ENCODE data around the gene SERPINA1.
"Not testable (repeated sequence)": the region's sequence is repeated elsewhere in the genome, so short reads cannot be mapped to it uniquely, and the experiment has no call there.

The SERPINA1 gene

DNA sequence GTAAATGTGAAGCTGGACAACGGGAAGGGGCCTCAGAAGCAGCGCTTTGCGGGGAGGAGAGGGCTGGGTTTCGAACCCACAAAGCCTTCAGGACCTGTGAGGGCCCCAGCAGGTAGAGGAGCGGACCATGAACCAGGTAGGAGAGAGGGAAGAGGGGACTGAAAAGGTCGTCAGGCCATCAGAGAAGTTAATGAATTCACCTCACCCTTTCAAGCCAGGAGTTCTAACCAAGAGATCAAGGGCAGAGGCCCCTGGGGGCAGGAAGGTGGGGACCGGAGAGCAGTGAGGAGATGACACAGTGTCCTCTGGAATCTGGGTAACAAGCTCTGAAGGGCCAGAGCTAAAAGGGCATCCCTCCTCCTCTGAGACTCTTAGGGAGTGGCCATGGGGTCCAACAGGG, 19.4 kb downstream of the SERPINA1 start:
- DNase-seq, result no peak

DNA sequence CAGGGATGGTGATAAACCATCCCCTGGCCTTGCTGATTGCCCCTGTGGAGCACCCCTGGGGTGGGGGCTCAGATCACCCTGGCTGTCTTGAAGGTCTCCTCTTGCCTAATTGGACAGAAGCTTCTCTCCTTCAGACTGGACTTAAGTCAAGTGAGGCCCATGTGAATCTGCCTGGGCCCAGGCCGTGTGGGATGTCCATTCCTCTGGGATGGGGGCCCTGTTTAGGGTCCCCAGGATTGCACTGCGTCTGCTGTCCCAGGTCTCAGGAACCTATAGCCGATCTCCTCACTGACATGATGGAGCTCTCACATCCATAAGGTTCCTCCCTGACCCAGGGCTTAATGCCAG, 20.2 kb downstream of the SERPINA1 start:
- DNase-seq, result no peak

GRCh38 chr14:94367347-94368242, 20.8 kb downstream of the SERPINA1 start:
- no peak for DNase-seq

DNA sequence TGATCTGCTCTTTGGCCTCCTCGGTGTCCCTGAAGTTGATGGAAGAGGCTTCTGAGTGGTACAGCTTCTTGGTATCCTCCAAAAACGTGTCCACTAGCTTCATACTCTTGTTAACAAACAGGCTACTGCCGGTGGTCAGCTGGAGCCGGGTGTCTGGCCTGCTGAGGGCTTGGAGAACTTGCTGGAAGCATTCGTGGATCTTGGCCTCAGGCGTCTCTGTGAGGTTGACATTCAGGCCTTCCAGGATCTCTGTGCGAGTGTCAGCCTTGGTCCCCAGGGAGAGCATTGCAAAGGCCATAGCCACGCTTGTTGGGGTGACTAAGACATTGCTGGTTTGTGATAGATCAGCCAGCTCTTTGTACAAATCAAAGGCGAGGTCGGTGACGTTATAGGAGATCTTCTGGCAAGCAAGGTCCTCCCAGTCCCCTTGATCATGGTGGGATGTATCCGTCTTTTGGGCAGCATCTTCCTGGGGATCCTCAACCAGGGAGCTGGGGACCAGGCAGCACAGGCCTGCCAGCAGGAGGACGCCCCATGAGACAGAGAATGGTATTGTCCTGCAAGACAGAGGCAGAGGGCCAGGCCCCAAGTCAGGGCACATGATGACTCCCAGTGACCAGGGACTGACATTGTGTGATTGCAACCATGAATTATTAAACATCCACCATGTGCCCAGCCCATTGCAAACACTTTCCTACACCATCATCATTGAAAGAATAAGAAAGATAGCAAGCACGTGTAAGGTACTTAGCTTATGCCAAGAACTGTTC, 22.1 kb downstream of the SERPINA1 start, which contains the start of gene SERPINA2:
Gene SERPINA2 (minus strand): TSS at position 553 of the 770 bp plus-strand sequence.
- no peak for DNase-seq

DNA sequence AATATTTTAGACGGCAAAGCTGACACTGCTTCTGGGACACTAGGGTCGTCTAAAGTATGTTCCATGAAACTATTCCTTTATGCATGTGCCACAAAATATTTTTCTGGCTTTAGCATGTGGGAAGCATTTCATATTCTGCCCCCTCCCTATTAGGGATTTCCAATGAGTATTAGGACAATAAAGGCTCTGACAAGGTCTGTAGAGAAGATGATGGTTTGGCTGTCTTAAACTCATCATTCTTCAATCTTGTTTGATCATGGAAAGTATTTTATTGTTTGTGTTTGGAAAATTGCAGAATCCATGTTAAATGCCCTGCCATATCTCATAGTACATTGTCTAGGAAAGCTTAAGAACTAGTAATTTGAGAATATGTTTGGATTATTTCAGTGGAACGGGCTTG, 22.8 kb downstream of the SERPINA1 start:
- no peak for DNase-seq

GRCh38 chr14:94364964-94365363, 23.4 kb downstream of the SERPINA1 start:
- no peak for DNase-seq

DNA sequence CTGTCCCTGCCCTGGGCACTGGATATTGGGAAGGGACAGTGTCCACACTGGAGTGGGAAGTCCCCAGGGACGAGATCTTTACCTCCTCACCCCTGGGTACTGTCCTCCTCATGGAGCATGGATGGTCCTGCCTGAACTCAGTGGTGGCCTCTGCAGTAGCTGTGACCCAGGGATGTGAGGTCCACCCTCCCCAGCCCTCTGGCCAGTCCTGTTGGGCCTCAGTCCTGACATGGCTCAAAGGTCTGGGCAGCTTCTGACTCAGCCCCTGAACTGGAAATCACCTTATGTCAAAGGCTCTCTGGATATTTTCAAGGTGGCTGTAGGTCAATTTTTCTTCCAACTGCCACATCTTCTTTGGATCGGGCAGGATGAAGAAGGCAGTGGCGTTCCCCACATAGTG, 24.4 kb downstream of the SERPINA1 start:
- no peak for DNase-seq

GRCh38 chr14:94363151-94363624, 25.2 kb downstream of the SERPINA1 start:
- no peak for DNase-seq

DNA sequence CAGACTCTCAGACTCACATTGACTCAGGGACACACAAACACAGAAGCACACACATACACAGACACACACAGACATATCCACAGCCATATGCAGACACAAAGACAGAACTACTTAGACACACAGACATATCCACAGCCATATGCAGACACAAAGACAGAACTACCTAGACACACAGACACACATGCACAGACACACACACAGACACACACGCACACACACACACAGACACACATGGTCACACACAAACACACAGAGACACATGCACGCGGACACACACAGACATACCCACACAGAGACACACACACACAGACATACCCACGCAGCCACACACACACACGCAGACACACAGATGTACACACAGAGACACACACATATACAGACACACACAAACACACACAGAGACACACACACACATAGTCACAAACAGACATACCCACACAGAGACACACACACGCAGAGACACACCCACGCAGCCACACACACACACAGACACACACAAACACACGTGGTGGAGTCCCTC, 25.7 kb downstream of the SERPINA1 start:
- no peak for DNase-seq

DNA sequence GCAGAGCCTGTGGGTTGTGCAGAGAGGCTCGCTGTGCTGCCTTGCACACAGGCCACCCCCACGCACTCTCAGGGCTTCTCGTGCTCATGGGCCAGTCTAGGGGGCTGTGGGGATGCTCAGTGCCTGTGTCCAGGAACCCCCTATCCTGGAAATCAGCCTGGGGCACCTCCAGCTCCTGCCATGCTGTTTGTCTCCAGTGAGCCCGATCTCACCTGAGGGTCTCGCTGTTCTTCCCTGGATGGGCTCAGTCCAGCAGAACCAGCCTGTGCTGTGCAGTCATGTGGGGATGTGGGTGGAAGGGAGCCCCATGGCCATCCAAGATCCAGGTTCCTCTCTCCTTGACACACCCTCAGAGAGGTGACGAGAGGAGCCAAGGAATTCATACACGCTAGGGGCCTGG, 26.7 kb downstream of the SERPINA1 start:
- DNase-seq, result no peak

DNA sequence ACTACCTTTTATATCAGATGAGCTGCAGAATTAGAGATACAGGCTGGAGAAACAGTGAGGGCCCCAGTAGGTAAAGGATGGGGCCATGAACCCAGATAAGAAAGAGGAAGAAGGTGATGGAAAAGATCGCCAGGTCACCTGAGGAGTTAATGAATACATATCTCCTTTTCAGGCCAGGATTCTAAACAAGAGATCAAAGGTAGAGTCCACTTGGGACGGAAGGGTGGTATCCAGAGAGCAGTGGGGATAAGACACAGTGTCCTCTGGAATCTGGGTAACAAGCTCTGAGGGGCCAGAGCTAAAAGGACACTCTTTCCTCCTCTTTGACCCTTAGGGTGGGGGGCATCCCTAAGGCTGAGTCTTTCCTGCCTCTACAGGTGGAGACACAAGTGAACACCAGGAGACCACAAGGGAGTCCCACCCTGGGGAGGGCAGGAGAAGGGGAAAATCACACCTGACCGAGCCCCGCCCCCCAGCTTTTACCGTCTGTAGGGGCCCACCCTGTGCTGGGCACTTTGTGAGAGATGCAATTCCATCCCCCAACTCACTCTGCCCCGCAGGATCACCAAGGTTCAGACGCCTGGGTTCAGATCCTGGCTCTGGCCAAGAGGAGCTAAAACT, 27.3 kb downstream of the SERPINA1 start:
- DNase-seq, result no peak

- DNase-seq, result no peak
Measured at GRCh38 chr14:94357166-94357565, 31.2 kb downstream of the SERPINA1 start.

GRCh38 chr14:94356379-94357056, 31.9 kb downstream of the SERPINA1 start:
- no peak for DNase-seq

DNA sequence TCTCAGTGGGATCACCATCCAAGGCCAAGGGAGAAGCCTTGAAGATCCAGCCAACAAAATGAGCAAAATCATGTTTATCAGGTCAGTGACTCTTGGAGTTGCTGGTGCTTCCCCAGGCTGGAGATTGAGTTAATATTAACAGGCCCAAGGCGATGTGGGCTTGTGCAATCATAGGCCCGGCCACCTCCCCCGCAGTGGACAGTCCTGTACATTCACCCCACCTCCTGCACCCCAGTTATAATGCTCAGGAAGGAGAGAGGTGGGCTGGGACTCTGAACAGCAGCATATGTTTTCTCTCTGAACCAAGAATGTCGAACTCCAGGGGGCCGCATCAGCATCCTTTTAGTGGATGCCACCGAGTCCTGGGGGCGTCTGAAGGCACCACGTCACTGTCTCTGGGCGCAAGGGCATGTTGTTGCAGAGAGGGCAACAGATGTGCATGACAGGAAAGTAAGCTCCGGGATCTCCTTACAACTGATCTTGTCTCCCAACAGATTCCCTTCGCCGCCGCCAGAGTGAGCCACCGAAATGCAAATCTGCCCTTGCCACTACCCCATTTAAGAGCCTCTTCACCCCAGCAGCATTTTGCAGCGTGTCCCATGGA, 33.1 kb downstream of the SERPINA1 start:
- DNase-seq, result peak; percentile 45 to 76

- no peak for DNase-seq
Measured at GRCh38 chr14:94354638-94355185, 33.7 kb downstream of the SERPINA1 start.

DNA sequence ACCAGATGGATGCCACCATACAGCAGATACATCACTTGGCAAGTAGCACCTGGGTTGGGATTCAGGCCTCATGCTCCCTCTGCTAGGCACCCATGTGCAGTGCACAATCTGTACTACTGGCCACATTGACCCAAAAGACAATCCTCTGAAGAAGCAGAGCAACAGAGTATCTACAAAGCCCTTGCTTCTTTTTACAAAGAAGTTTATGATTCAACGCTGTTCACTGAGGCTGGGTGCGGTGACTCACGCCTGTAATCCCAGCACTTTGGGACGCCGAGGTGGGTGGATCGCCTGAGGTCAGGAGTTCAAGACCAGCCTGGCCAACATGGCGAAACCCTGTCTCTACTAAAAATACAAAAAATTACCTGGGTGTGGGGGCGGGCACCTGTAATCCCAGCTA, 34.2 kb downstream of the SERPINA1 start:
- not testable (repeated sequence) for DNase-seq

GRCh38 chr14:94349276-94349675, 39.1 kb downstream of the SERPINA1 start:
- DNase-seq, result no peak

DNA sequence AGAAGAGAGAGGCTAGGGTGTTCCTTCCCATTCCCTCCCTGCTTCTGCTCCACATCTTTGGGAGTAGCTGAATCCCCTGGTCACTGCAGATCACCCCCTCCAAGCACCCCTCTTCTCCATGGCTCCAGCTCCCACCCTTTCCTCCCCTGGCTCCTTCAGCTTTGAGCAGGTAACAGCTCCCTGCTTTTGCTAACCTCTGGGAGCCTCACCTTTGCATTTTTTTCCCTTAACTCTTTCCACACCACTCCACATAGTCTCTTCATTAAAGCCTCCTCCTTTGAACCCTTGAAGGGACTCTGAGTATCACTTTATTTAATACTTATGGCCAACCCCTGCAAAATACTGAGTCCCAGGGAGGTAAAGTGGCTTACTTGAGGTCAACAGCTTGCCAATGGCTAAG, 39.6 kb downstream of the SERPINA1 start:
- no peak for DNase-seq

DNA sequence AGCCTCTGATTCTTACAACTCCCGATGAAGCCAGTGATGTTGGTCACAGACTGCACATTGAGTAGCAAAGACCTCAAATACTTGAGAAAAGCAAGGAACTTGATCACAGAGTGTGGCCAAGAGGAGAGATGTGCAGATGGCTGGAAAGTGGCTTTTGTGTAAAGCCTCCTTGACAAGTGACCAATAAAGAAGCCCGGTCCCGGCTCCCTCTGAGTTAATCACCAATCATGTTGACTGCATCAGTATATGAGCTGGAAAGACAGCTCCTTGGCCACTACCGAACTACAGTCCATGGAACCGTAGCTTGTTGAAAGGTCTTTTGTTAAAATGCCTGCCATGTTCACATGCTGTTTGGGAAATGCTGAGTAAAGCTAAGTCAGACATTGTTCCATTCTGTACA, 41.6 kb downstream of the SERPINA1 start:
- DNase-seq, result no peak

DNA sequence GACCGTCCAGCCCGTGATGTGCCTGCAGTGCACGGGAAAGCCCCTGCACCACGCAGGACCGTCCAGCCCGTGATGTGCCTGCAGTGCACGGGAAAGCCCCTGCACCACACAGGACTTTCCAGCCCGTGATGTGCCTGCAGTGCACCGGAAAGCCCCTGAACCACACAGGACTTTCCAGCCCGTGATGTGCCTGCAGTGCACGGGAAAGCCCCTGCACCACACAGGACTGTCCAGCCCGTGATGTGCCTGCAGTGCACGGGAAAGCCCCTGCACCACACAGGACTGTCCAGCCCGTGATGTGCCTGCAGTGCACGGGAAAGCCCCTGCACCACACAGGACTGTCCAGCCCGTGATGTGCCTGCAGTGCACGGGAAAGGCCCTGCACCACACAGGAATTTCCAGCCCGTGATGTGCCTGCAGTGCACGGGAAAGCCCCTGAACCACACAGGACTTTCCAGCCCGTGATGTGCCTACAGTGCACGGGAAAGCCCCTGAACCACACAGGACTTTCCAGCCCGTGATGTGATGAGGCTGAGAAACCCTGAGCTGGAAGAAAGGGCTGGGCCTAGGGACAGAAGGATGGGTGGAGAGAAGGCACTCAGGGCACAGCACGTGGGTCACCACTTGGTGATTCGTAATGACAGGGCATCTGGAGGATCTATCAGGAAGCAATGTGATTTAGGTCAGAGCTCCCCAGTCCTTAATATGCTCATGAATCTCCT, 42.2 kb downstream of the SERPINA1 start:
- DNase-seq, result not testable (repeated sequence)

All from NCI-H526 (cell line).